ENCODE data around the gene BIRC7. TPM values are rescaled to one million over a fixed set of nuclear protein-coding genes. Genes with fewer than 3 reads are reported as not detected.

Gene BIRC7
- total RNA-seq, 1 donor from 2014 or later, result not detected

GRCh38 chr20:63238514-63239125 lies 2.9 kb downstream of the BIRC7 start:
- Mint-ChIP-seq H3K36me3 (ENCODE audit: insufficient read depth) (no peaks in the 10 kb centered on the region), H3K27me3 (peaks cover 4% of the 10 kb centered on the region), H3K9me3 (ENCODE audit: low read depth) (no peaks in the 10 kb centered on the region), H3K4me1 (ENCODE audit: low read depth) (peaks cover 3% of the 10 kb centered on the region), H3K27ac (no peak overlapping the region), H3K4me3 (ENCODE audit: low read depth) (no peak overlapping the region)
- TF ChIP-seq CTCF (IDR thresholded peaks at IDR 0.05; ENCODE audit: unreplicated experiment), result no peak
- no peak for DNase-seq (ENCODE audit: low spot score, unreplicated experiment)

- DNase-seq (ENCODE audit: low spot score, unreplicated experiment), result no peak
- no peak overlapping the region for H3K27ac Mint-ChIP-seq
- no peaks in the 10 kb centered on the region for H3K9me3 Mint-ChIP-seq (ENCODE audit: low read depth)
- peaks cover 3% of the 10 kb centered on the region for H3K4me1 Mint-ChIP-seq (ENCODE audit: low read depth)
- no peak overlapping the region for H3K4me3 Mint-ChIP-seq (ENCODE audit: low read depth)
- TF ChIP-seq CTCF (IDR thresholded peaks at IDR 0.05; ENCODE audit: unreplicated experiment), result no peak
- H3K27me3 Mint-ChIP-seq, result peaks cover 4% of the 10 kb centered on the region
- no peaks in the 10 kb centered on the region for H3K36me3 Mint-ChIP-seq (ENCODE audit: insufficient read depth)
These were observed 3.7 kb downstream of the BIRC7 start for GRCh38 chr20:63239431-63239830.

GRCh38 chr20:63240004-63240403 lies 4.3 kb downstream of the BIRC7 start:
- no peak overlapping the region for H3K27ac Mint-ChIP-seq
- peaks cover 1% of the 10 kb centered on the region for H3K4me1 Mint-ChIP-seq (ENCODE audit: low read depth)
- no peaks in the 10 kb centered on the region for H3K36me3 Mint-ChIP-seq (ENCODE audit: insufficient read depth)
- peaks cover 4% of the 10 kb centered on the region for H3K27me3 Mint-ChIP-seq
- H3K9me3 Mint-ChIP-seq (ENCODE audit: low read depth), result no peaks in the 10 kb centered on the region
- H3K4me3 Mint-ChIP-seq (ENCODE audit: low read depth), result no peak overlapping the region
- TF ChIP-seq CTCF (IDR thresholded peaks at IDR 0.05; ENCODE audit: unreplicated experiment), result no peak
- DNase-seq (ENCODE audit: low spot score, unreplicated experiment), result no peak

GRCh38 chr20:63241272-63241671 lies 5.6 kb downstream of the BIRC7 start:
- no peak overlapping the region for H3K4me3 Mint-ChIP-seq (ENCODE audit: low read depth)
- DNase-seq (ENCODE audit: low spot score, unreplicated experiment), result no peak
- peaks cover 10% of the 10 kb centered on the region for H3K27me3 Mint-ChIP-seq
- no peaks in the 10 kb centered on the region for H3K36me3 Mint-ChIP-seq (ENCODE audit: insufficient read depth)
- no peak overlapping the region for H3K27ac Mint-ChIP-seq
- no peaks in the 10 kb centered on the region for H3K9me3 Mint-ChIP-seq (ENCODE audit: low read depth)
- H3K4me1 Mint-ChIP-seq (ENCODE audit: low read depth), result no peaks in the 10 kb centered on the region
- no peak for TF ChIP-seq CTCF (IDR thresholded peaks at IDR 0.05; ENCODE audit: unreplicated experiment)

- no peak for TF ChIP-seq CTCF (IDR thresholded peaks at IDR 0.05; ENCODE audit: unreplicated experiment)
These were observed 7.0 kb downstream of the BIRC7 start for GRCh38 chr20:63242736-63243135.

More at GRCh38 chr20:63242736-63243135, 7.0 kb downstream of the BIRC7 start:
- DNase-seq (ENCODE audit: low spot score, unreplicated experiment), result no peak
- Mint-ChIP-seq H3K36me3 (ENCODE audit: insufficient read depth) (no peaks in the 10 kb centered on the region), H3K27ac (no peak overlapping the region), H3K9me3 (ENCODE audit: low read depth) (no peaks in the 10 kb centered on the region), H3K4me3 (ENCODE audit: low read depth) (no peak overlapping the region), H3K4me1 (ENCODE audit: low read depth) (no peaks in the 10 kb centered on the region), H3K27me3 (peaks cover 10% of the 10 kb centered on the region)
